SU-DHL-6 (cell line): ENCODE results near the gene NPHP4.

Experiments used
- CTCF ChIP-seq: fragments of 200-600 bp; sonication (generic); IDR thresholded peaks from one replicate; pipeline ENCODE4 v1.5.1; 2017; ENCODE audit warnings: antibody characterized with exemption, mild to moderate bottlenecking, low read length, moderate library complexity; ENCODE audit not compliant: insufficient read depth, poor library complexity, severe bottlenecking
- EZH2phosphoT487 ChIP-seq: fragments of 200-600 bp; sonication (generic), shearing (Covaris generic); conservative IDR thresholded peaks from 2 replicates; pipeline ENCODE4 v1.6.1; 2018; ENCODE audit warnings: mild to moderate bottlenecking, antibody characterized with exemption, low read length, moderate library complexity, mixed read lengths

- TF ChIP-seq CTCF = no peak
- TF ChIP-seq EZH2phosphoT487 = no peak
Observed at GRCh38 chr1:5904551-5904950, 87.7 kb downstream of the NPHP4 start.
